H1 (cell line): Measurements from ENCODE around the gene UBE2E2. TPM values are rescaled to one million over a fixed set of nuclear protein-coding genes. Genes with fewer than 3 reads are reported as not detected.

ENCODE experiments used
- CTCF ChIA-PET: fragments of 300-600 bp; sonication (Branson Sonifier 250); formaldehyde crosslinking; loops from one replicate; lab custom pipeline; 2021; ENCODE audit not compliant: partially characterized antibody; lab: Charles Lee
- POLR2A ChIA-PET: fragments of 300-600 bp; sonication (Branson Sonifier 250); formaldehyde crosslinking; loops from one replicate; lab custom pipeline; 2021; ENCODE audit warnings: inconsistent platforms; ENCODE audit not compliant: partially characterized antibody; lab: Charles Lee
- DNase-seq, 2 experiments: peaks; one replicate each; pipeline versions ENCODE4 v3.0.0 to v3.0.0-alpha.2; 2010 to 2022; ENCODE audit warnings: low spot score in 2 of 2, low read depth in 1 of 2, mixed read lengths in 1 of 2
- FAIRE-seq: peaks from 2 replicates; lab custom pipeline; 2011; peaks lifted over from hg19 to GRCh38; lab: Jason Lieb, UNC
- H2AFZ ChIP-seq: 2 replicates; pipeline ENCODE4 v1.8.1; 2012; ENCODE audit warnings: low read length, inconsistent platforms
- H2AK5ac ChIP-seq: 2 replicates; pipeline ENCODE4 v1.6.1; 2013; ENCODE audit warnings: low read depth, low read length
- H2BK120ac ChIP-seq: replicated peaks from 2 replicates; pipeline ENCODE3; 2013; ENCODE audit warnings: low read depth, low read length, inconsistent platforms
- H2BK12ac ChIP-seq: 2 replicates; pipeline ENCODE4 v1.6.1; 2013; ENCODE audit warnings: low read depth, low read length
- H2BK15ac ChIP-seq: 2 replicates; pipeline ENCODE4 v1.6.1; 2013; ENCODE audit warnings: low read length
- H2BK20ac ChIP-seq: 2 replicates; pipeline ENCODE4 v1.6.1; 2013; ENCODE audit warnings: low read length
- H2BK5ac ChIP-seq: 2 replicates; pipeline ENCODE4 v1.6.1; 2013; ENCODE audit warnings: low read depth, low read length
- H3K14ac ChIP-seq: 2 replicates; pipeline ENCODE4 v1.6.1; 2013; ENCODE audit warnings: inconsistent platforms; ENCODE audit not compliant: insufficient read length
- H3K18ac ChIP-seq: 2 replicates; pipeline ENCODE4 v1.6.1; 2013; ENCODE audit warnings: low read length; ENCODE audit errors: extremely low read depth
- H3K23ac ChIP-seq: 2 replicates; pipeline ENCODE4 v1.6.1; 2013; ENCODE audit warnings: inconsistent platforms; ENCODE audit not compliant: insufficient read length
- H3K23me2 ChIP-seq: 2 replicates; pipeline ENCODE4 v1.6.1; 2013; ENCODE audit warnings: low read depth, low read length
- H3K27ac ChIP-seq: 2 replicates; pipeline ENCODE4 v1.6.1; 2011; ENCODE audit warnings: low read depth, low read length, inconsistent platforms
- H3K27me3 ChIP-seq, 4 experiments: replicated peaks in 1 of 4; 1 replicate in 1 of 4; 2 replicates in 3 of 4; pipeline versions ENCODE4 v1.6.1 to v1.8.1; 2011 to 2013; ENCODE audit warnings: low read length in 3 of 4, mild to moderate bottlenecking in 3 of 4, inconsistent platforms in 2 of 4, mixed read lengths in 2 of 4, moderate library complexity in 1 of 4; ENCODE audit not compliant: control insufficient read depth in 3 of 4, insufficient read depth in 3 of 4; ENCODE audit errors: extremely low read depth in 1 of 4
- H3K36me3 ChIP-seq, 4 experiments: 2 replicates each; pipeline versions ENCODE4 v1.6.1 to v1.8.1; 2011 to 2013; ENCODE audit warnings: mild to moderate bottlenecking in 4 of 4, low read length in 3 of 4, moderate library complexity in 2 of 4, control low read depth in 1 of 4, inconsistent platforms in 1 of 4; ENCODE audit not compliant: insufficient read depth in 4 of 4, control insufficient read depth in 2 of 4
- H3K4ac ChIP-seq: replicated peaks from 2 replicates; pipeline ENCODE3; 2013; ENCODE audit warnings: low read length, low read depth, mixed read lengths, inconsistent platforms; ENCODE audit not compliant: insufficient read length
- H3K4me1 ChIP-seq, 4 experiments: replicated peaks in 1 of 4; 1 replicate in 1 of 4; 2 replicates in 3 of 4; pipeline versions ENCODE4 v1.6.1 to v1.8.1; 2011 to 2013; ENCODE audit warnings: low read length in 3 of 4, inconsistent platforms in 2 of 4, mixed read lengths in 1 of 4; ENCODE audit not compliant: insufficient read depth in 4 of 4, control insufficient read depth in 3 of 4
- H3K4me2 ChIP-seq, 2 experiments: 2 replicates each; pipeline versions ENCODE4 v1.6.1 to v1.8.1; 2011 to 2013; ENCODE audit warnings: low read depth in 2 of 2, low read length in 2 of 2, control low read depth in 1 of 2, inconsistent platforms in 1 of 2, mild to moderate bottlenecking in 1 of 2; ENCODE audit not compliant: insufficient read depth in 1 of 2
- H3K4me3 ChIP-seq, 4 experiments: fragments of 200-600, 300-600 bp in 1 of 4; sonication (generic), shearing (Covaris generic), sonication (Bioruptor Twin) in 1 of 4; 2 replicates each; pipeline versions ENCODE4 v1.5.1 to v1.8.1; 2011 to 2016; ENCODE audit warnings: low read length in 4 of 4, low read depth in 3 of 4, control low read depth in 2 of 4, inconsistent platforms in 2 of 4, mild to moderate bottlenecking in 2 of 4, mixed read lengths in 1 of 4, moderate library complexity in 1 of 4; ENCODE audit not compliant: insufficient read depth in 2 of 4; ENCODE audit errors: extremely low read depth in 1 of 4
- H3K56ac ChIP-seq: replicated peaks from 2 replicates; pipeline ENCODE3; 2013; ENCODE audit warnings: low read depth, mild to moderate bottlenecking, mixed read lengths, low read length, inconsistent platforms; ENCODE audit not compliant: insufficient read length
- H3K79me1 ChIP-seq: 2 replicates; pipeline ENCODE4 v1.6.1; 2013; ENCODE audit warnings: low read depth, low read length, control low read depth
- H3K79me2 ChIP-seq, 2 experiments: 2 replicates each; pipeline versions ENCODE4 v1.6.1 to v1.8.1; 2012 to 2013; ENCODE audit warnings: low read length in 2 of 2, mild to moderate bottlenecking in 2 of 2, inconsistent platforms in 1 of 2; ENCODE audit not compliant: insufficient read depth in 2 of 2, control insufficient read depth in 1 of 2
- H3K9ac ChIP-seq, 4 experiments: replicated peaks in 1 of 4; 1 replicate in 1 of 4; 2 replicates in 3 of 4; pipeline versions ENCODE4 v1.6.1 to v1.8.1; 2011 to 2013; ENCODE audit warnings: low read depth in 3 of 4, low read length in 3 of 4, control low read depth in 2 of 4, mild to moderate bottlenecking in 2 of 4, moderate library complexity in 2 of 4, inconsistent platforms in 1 of 4; ENCODE audit errors: extremely low read depth in 1 of 4
- H3K9me3 ChIP-seq, 2 experiments: 2 replicates each; pipeline versions ENCODE4 v1.6.1 to v1.8.1; 2012 to 2013; ENCODE audit warnings: mild to moderate bottlenecking in 2 of 2, moderate library complexity in 2 of 2, control low read depth in 1 of 2, inconsistent platforms in 1 of 2, low read depth in 1 of 2, low read length in 1 of 2, mixed read lengths in 1 of 2; ENCODE audit not compliant: insufficient read depth in 2 of 2
- H4K20me1 ChIP-seq, 2 experiments: replicated peaks in 1 of 2; 2 replicates each; pipeline versions ENCODE3 to v1.8.1; 2011 to 2013; ENCODE audit warnings: inconsistent platforms in 2 of 2, low read length in 2 of 2, mild to moderate bottlenecking in 1 of 2; ENCODE audit not compliant: insufficient read depth in 2 of 2, control insufficient read depth in 1 of 2
- H4K5ac ChIP-seq: 2 replicates; pipeline ENCODE4 v1.6.1; 2013; ENCODE audit warnings: low read length, low read depth, mixed read lengths, inconsistent platforms; ENCODE audit not compliant: insufficient read length
- H4K8ac ChIP-seq: 2 replicates; pipeline ENCODE4 v1.8.0; 2013; ENCODE audit warnings: mild to moderate bottlenecking, moderate library complexity, low read length, inconsistent platforms; ENCODE audit not compliant: insufficient read depth; ENCODE audit errors: extremely low read depth
- H4K91ac ChIP-seq: replicated peaks from 2 replicates; pipeline ENCODE3; 2013; ENCODE audit warnings: low read length, mixed read lengths, inconsistent platforms; ENCODE audit not compliant: insufficient read length
- ASH2L ChIP-seq: fragments of 200-600, 300-600 bp; sonication (generic); IDR thresholded peaks from one replicate; pipeline ENCODE4 v1.7.1; 2017; ENCODE audit warnings: low read length
- BACH1 ChIP-seq: IDR thresholded peaks from 2 replicates; pipeline ENCODE4 v1.6.1; 2012; ENCODE audit warnings: low read length, improper control_type of control experiment
- CBX5 ChIP-seq: fragments of 300-800, 300-1000 bp; sonication (generic); IDR thresholded peaks from 2 replicates; pipeline ENCODE4 v1.7.1; 2016; ENCODE audit warnings: antibody characterized with exemption, low read length, low read depth
- CHD2 ChIP-seq: IDR thresholded peaks from 2 replicates; pipeline ENCODE4 v1.6.1; 2012; ENCODE audit warnings: low read length, improper control_type of control experiment
- CREB1 ChIP-seq: IDR thresholded peaks from 2 replicates; pipeline ENCODE4 v1.6.1; 2012; ENCODE audit warnings: inconsistent platforms
- CTBP2 ChIP-seq: IDR thresholded peaks from 2 replicates; pipeline ENCODE4 v1.7.0; 2011; ENCODE audit warnings: borderline replicate concordance, mild to moderate bottlenecking, moderate library complexity, mixed read lengths, low read length; ENCODE audit not compliant: insufficient read depth, insufficient read length
- HDAC6 ChIP-seq: IDR thresholded peaks from one replicate; pipeline ENCODE4 v1.7.1; 2012; ENCODE audit warnings: low read depth, mild to moderate bottlenecking, inconsistent platforms, low read length, moderate library complexity
- NRF1 ChIP-seq: IDR thresholded peaks from 2 replicates; pipeline ENCODE4 v1.6.1; 2011; ENCODE audit warnings: mild to moderate bottlenecking, low read depth, low read length, improper control_type of control experiment
- POLR2A ChIP-seq, 2 experiments: IDR thresholded peaks; 1 replicate in 1 of 2; 2 replicates in 1 of 2; pipeline ENCODE4 v1.6.1; 2011; ENCODE audit warnings: low read depth in 2 of 2, low read length in 2 of 2, mild to moderate bottlenecking in 2 of 2; ENCODE audit errors: control extremely low read depth in 1 of 2
- POU5F1 ChIP-seq: IDR thresholded peaks from 2 replicates; pipeline ENCODE4 v1.6.1; 2011; ENCODE audit warnings: low read depth, mild to moderate bottlenecking, low read length, moderate library complexity
- SAP30 ChIP-seq: fragments of 300-600 bp; sonication (generic); IDR thresholded peaks from 2 replicates; pipeline ENCODE4 v1.7.1; 2012; ENCODE audit warnings: low read length, moderate library complexity, mild to moderate bottlenecking, inconsistent platforms; ENCODE audit not compliant: insufficient read depth, insufficient replicate concordance
- SIRT6 ChIP-seq: IDR thresholded peaks from one replicate; pipeline ENCODE4 v1.7.1; 2012; ENCODE audit warnings: low read length, inconsistent platforms
- SP4 ChIP-seq: IDR thresholded peaks from 2 replicates; pipeline ENCODE4 v1.6.1; 2012; ENCODE audit warnings: low read length, inconsistent platforms
- SRF ChIP-seq: IDR thresholded peaks from 2 replicates; pipeline ENCODE4 v1.6.1; 2011; ENCODE audit warnings: mild to moderate bottlenecking, low read depth, low read length, moderate library complexity
- YY1 ChIP-seq: IDR thresholded peaks from 2 replicates; pipeline ENCODE4 v1.6.1; 2011; ENCODE audit warnings: low read depth, mild to moderate bottlenecking, low read length
- WGBS, 2 experiments: shearing (Covaris generic) in 1 of 2; methylation state at CpG; one replicate each; pipeline versions ENCODE4 v1.1.6 to v1.1.7; 2013 to 2015; ENCODE audit warnings: low lambda C conversion rate in 2 of 2, mixed read lengths in 2 of 2, inconsistent platforms in 1 of 2, low coverage in 1 of 2, missing lambda C conversion rate in 1 of 2; ENCODE audit not compliant: insufficient replicate concordance in 2 of 2, insufficient coverage in 1 of 2, insufficient read length in 1 of 2; ENCODE audit errors: extremely low coverage in 1 of 2, missing lambda C conversion rate in 1 of 2; 5-methylcytosine and 5-hydroxymethylcytosine counted together
- polyA plus RNA-seq, 7 experiments: library from polyadenylated mRNA; depleted of rRNA in 3 of 7; stranded (reverse) in 5 of 7; unstranded in 2 of 7; fragments of >200 nt in 5 of 7; fragments of 200-250 nt in 2 of 7; gene quantifications; 1 replicate in 5 of 7; 2 replicates in 1 of 7; 4 replicates in 1 of 7; pipeline versions ENCODE4 v1.2.1 to v1.2.3, GENCODE V29; 2011 to 2013; ENCODE audit warnings: missing spikeins in 2 of 7, mixed read lengths in 2 of 7
- total RNA-seq: library from RNA; stranded (reverse); fragmentation: NEBNext Ultra II Directional; extraction: Animal tissue kit (Norgen Biotek cat#: 25700); gene quantifications from 2 replicates; pipeline ENCODE4 v1.2.1, GENCODE V29; 2021

Gene UBE2E2
- total and polyA plus RNA-seq, 2 of the 8 experiments (the other 6 are each of a cell fraction or from before 2014, with no cell fraction given): 57.6 to 70.6 TPM

DNA sequence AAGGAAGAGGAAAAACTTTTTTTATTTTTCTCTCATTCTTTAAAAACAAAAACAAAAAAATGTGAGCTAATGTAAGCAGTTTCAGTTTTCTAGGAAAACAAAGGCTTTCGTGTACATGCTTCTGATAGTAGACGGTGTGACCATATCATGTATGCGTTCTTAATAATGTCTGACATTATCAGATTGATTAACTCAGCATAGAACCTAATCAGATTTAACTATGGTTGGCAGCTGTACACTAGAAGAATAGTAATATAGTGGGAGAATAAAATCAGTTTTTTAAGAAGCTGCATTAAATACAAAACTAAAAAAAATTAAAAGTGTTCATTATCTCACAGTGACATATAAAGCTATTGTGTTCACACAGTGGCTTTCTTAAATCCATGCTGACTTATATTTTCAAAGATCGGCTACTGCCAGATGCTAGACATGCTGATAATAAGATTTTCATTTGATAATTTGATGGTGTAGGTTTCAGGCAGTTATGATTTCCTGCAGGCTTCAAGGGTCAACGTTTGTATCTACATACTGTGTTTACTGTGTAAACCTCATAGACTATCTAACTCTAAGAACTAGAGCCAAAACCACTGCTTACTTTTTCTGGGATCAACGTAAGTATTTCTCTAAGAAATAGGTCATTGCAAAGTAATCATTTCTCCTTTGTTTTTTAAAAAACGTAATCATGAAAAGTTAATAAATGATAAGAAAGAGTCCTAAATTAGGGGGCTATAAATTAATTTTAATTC lies 74.0 kb downstream of the UBE2E2 start:
- no peaks in the 10 kb centered on the region for H3K23me2 ChIP-seq
- H2AFZ ChIP-seq: no peak overlapping the region
- H4K91ac ChIP-seq: no peak overlapping the region
- no peaks in the 10 kb centered on the region for H4K20me1 ChIP-seq
- H3K23ac ChIP-seq: no peak overlapping the region
- no peaks in the 10 kb centered on the region; a peak in 1 of 7 replicates for H3K4me1 ChIP-seq
- ChIA-PET POLR2A (interaction anchor here (0.5 kb wide), 1 partner anchor 504 kb away, joined by 3 read pairs; no protein-coding TSS in a partner anchor), CTCF (no interaction called here)
- H3K56ac ChIP-seq: no peak overlapping the region
- H2BK15ac ChIP-seq: no peak overlapping the region
- H3K4me3 ChIP-seq: no peak overlapping the region
- no peak overlapping the region for H3K4ac ChIP-seq
- H4K8ac ChIP-seq: no peak overlapping the region
- no peak overlapping the region for H2BK120ac ChIP-seq
- no peak overlapping the region for H3K27ac ChIP-seq
- no peak overlapping the region for H2BK12ac ChIP-seq
- H3K18ac ChIP-seq: no peak overlapping the region
- no peaks in the 10 kb centered on the region for H3K27me3 ChIP-seq
- 89% methylated on average over 7 of the region's 7 CpGs; no CpG with 5 or more reads in 1 of the 2 experiments for WGBS, 2 experiments
- H3K79me1 ChIP-seq: no peaks in the 10 kb centered on the region; the same call in none of the 2 replicates
- peaks cover 0 to 5% of the 10 kb centered on the region in 2 experiments; a peak in 1 of 4 replicates for H3K79me2 ChIP-seq
- H3K14ac ChIP-seq: no peak overlapping the region
- no peak overlapping the region for H2AK5ac ChIP-seq
- FAIRE-seq (no peak), DNase-seq (no peak)
- no peak overlapping the region for H3K4me2 ChIP-seq
- H4K5ac ChIP-seq: no peak overlapping the region
- H2BK20ac ChIP-seq: no peak overlapping the region
- peaks cover 0 to 9% of the 10 kb centered on the region in 2 experiments; a peak in 2 of 4 replicates for H3K9me3 ChIP-seq
- H3K9ac ChIP-seq: no peak overlapping the region
- H3K36me3 ChIP-seq: peaks cover 0 to 4% (median 0%) of the 10 kb centered on the region in 4 experiments; a peak in 1 of 8 replicates
- H2BK5ac ChIP-seq: no peak overlapping the region
- TF ChIP-seq POLR2A (IDR thresholded peaks at IDR 0.05; ENCODE audit: control extremely low read depth in 1 of 2, low read depth in 2 of 2, low read length in 2 of 2) (no peak), BACH1 (no peak), ASH2L (no peak), SAP30 (no peak), SP4 (no peak), YY1 (no peak), HDAC6 (no peak), SIRT6 (no peak), CHD2 (no peak), POU5F1 (no peak), CBX5 (no peak), CREB1 (no peak), CTBP2 (no peak), NRF1 (no peak), SRF (no peak)
